ENCODE data around the gene EIF2AK3.
"Not testable (repeated sequence)": the region's sequence is repeated elsewhere in the genome, so short reads cannot be mapped to it uniquely, and the experiment has no call there.

The EIF2AK3 gene

GRCh38 chr2:88596141-88596830 is 31.0 kb downstream of the EIF2AK3 start:
- no peak for DNase-seq

GRCh38 chr2:88591698-88592097 is 35.6 kb downstream of the EIF2AK3 start:
- no peak for DNase-seq

- peak; percentile 56 for DNase-seq
These were observed 36.2 kb downstream of the EIF2AK3 start for GRCh38 chr2:88590998-88591613.

GRCh38 chr2:88585969-88586368 is 41.3 kb downstream of the EIF2AK3 start:
- DNase-seq = no peak

GRCh38 chr2:88582030-88582429 is 45.2 kb downstream of the EIF2AK3 start:
- no peak for DNase-seq

GRCh38 chr2:88580088-88580487 is 47.2 kb downstream of the EIF2AK3 start:
- DNase-seq = no peak

GRCh38 chr2:88575630-88576029 is 51.6 kb downstream of the EIF2AK3 start:
- no peak for DNase-seq

- peak; percentile 10 for DNase-seq
These were observed 52.2 kb downstream of the EIF2AK3 start for GRCh38 chr2:88575051-88575450.

GRCh38 chr2:88574445-88574844 is 52.8 kb downstream of the EIF2AK3 start:
- no peak for DNase-seq

GRCh38 chr2:88568179-88568578 is 59.1 kb downstream of the EIF2AK3 start:
- no peak for DNase-seq

GRCh38 chr2:88564402-88564801 is 62.9 kb downstream of the EIF2AK3 start:
- DNase-seq = no peak

GRCh38 chr2:88563129-88563528 is 64.1 kb downstream of the EIF2AK3 start:
- no peak for DNase-seq

GRCh38 chr2:88561646-88562388 is 65.4 kb downstream of the EIF2AK3 start:
- no peak for DNase-seq

GRCh38 chr2:88560619-88561307 is 66.5 kb downstream of the EIF2AK3 start:
- no peak for DNase-seq

- no peak for DNase-seq
These were observed 70.0 kb downstream of the EIF2AK3 start for GRCh38 chr2:88557290-88557689.

GRCh38 chr2:88556026-88556425 is 71.2 kb downstream of the EIF2AK3 start:
- no peak for DNase-seq

GRCh38 chr2:88554189-88554588 is 73.1 kb downstream of the EIF2AK3 start:
- no peak for DNase-seq

GRCh38 chr2:88549616-88550292 is 77.5 kb downstream of the EIF2AK3 start:
- DNase-seq = no peak

GRCh38 chr2:88546291-88546690 is 81.0 kb downstream of the EIF2AK3 start:
- DNase-seq = not testable (repeated sequence)

GRCh38 chr2:88545118-88545517 is 82.1 kb downstream of the EIF2AK3 start:
- DNase-seq = peak; percentile 16

GRCh38 chr2:88543541-88544057 is 83.7 kb downstream of the EIF2AK3 start:
- no peak for DNase-seq

- DNase-seq = no peak
These were observed 84.6 kb downstream of the EIF2AK3 start for GRCh38 chr2:88542668-88543067.

- peak; percentile 15 for DNase-seq
These were observed 86.9 kb downstream of the EIF2AK3 start for GRCh38 chr2:88540346-88540745.

Data from fibroblast of skin of right biceps (primary cell).